Stimulated activated CD8-positive, alpha-beta memory T cell treated with anti-CD3 and anti-CD28 coated beads, Interleukin-15, amount 100 ng/mL, for 48 hours (primary cell): ENCODE measurements around the gene TSPEAR.
"Not testable (repeated sequence)": the region's sequence is repeated elsewhere in the genome, so short reads cannot be mapped to it uniquely, and the experiment has no call there.

Source experiments
- DNase-seq, 2 donors: peaks; one replicate each; pipeline ENCODE4 v3.0.0-alpha.2; 2020; ENCODE audit warnings: low read depth in 2 of 2

The TSPEAR gene

DNA sequence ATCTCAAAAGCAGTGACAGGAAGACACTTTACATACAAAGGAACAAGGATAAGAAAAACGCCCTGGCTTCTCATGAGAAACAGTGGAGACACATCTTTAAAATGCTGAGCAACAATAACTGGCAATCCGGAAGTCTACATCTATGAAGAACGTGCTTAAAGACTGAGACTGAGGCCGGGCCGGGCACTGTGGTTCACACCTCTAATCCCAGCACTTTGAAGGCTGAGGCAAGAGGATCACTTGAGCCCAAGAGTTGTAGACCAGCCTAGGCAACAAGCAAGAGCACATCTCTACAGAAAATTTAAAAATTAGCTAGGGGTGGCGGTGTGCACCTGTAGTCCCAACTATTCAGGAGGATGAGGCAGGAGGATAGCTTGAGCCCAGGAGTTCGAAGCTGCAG, 27.3 kb downstream of the TSPEAR start:
- DNase-seq: no peak

DNA sequence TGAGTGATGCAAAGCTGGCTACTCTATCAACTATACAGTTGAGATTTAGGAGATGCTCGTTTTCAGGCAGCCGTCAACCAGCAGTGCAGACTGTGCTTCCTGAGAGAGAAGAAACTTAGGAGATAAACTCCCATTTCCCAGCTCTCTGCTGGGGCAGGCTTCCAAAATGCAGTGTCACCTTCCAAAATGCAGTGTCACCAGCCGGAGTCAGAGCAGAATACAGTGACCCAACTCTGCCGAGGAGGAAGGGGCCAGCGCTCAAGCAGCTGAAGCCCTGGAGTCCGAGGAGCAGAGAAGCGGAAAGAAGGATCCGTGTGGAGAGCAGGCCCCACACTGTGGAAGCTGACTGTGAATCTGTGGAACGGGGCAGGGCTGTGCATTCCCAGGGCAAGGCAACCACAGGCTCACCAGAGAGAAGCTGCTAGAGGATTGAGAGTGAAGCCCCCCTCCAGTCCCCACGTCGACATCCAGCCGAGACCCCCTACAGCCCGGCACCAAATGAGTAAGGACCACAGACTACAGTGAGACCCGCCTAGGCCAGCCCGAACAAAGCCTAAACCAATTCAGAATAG, 28.7 kb downstream of the TSPEAR start:
- no peak for DNase-seq

DNA sequence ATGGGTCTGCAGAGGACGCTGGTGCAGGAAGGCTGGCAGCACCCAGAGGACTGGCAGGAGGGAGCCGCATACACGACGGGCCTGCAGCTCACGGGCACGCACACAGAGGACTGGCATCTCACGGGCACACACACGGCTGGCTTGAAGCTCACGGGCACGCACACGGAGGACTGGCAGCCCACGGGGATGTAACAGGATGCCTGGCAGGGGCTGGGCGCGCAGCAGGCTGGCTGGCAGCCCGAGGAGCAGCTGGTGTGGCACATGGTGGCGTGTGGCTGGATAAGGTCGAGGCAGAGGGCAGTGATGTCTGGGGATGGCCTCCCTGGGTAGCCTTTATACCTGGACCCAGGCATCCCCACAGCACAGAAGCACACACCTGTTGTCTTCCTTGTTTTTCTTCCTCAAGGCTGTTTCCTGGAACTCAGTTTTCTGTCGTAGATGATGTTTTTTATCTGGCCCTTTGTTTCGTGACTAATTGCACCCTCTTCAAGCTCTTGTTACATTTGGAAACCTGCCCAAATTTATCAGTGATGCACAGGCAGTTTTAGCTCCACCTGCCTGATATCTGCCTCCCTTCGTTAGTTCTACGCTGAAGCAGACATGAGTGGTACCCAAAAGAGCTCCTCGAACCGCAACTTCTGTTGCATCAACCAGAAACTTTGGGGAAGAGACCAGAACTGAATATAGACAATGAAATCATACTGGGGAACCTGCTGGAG, 29.4 kb downstream of the TSPEAR start, which contains the start of gene KRTAP12-1:
Gene KRTAP12-1, minus strand, starts transcription at position 303 of the 719 bp plus-strand sequence. Its CDS starts 40 bp downstream, at position 263.
- DNase-seq: no peak

DNA sequence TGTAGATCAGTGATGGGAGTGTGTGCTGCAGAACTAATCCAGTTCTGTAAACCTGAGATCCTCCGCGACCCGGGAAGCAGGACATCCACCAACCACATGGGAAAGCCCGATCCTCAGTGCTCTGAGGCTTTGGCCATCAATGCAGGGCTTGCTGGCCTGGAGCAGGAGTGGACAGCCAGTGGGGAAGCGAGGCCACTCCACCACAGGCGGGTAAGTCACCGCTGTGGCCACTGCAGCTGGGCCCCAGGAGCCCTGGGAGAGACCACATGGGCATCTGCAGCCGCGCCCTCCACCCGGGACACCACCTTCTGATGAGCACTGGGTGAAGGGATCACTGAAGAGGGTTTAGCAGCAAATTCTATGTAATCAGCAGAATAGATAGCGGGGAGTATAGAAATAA, 30.2 kb downstream of the TSPEAR start:
- DNase-seq: no peak

DNA sequence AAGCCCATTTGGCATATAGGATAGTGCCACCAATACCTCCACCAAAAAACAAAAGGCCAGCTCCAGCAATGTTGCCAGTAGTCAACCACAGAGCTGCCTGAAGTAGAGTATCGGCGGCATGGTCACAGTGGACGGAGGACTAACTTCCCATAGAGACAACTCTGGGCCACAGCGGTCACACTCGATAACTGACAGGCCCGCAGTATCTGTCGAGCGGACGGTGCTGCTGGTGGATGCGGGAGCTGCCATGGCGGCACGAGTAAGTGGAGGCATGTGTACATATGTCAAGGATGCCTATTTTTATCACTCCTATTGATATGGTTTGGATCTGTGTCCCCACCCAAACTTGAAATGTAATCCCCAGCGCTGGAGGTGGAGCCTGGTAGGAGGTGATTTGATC, 33.5 kb downstream of the TSPEAR start:
- no peak for DNase-seq

DNA sequence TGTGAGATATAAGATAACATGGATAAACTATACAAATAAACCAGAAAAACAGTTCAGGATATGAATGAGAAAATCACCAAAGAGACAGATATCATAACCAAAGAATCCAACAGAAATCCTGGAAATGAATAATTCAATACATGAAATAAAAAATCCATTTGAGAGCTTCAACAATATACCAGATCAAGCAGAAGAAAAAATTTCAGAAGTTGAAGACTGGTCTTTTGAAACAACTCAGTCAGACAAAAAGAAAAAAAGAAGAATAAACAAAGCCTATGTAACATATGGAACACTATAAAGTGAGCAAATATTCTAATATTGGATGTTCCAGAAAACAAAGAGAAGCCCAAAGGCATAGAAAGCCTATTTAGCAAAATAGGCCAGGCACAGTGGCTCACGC, 39.5 kb downstream of the TSPEAR start:
- DNase-seq: no peak

DNA sequence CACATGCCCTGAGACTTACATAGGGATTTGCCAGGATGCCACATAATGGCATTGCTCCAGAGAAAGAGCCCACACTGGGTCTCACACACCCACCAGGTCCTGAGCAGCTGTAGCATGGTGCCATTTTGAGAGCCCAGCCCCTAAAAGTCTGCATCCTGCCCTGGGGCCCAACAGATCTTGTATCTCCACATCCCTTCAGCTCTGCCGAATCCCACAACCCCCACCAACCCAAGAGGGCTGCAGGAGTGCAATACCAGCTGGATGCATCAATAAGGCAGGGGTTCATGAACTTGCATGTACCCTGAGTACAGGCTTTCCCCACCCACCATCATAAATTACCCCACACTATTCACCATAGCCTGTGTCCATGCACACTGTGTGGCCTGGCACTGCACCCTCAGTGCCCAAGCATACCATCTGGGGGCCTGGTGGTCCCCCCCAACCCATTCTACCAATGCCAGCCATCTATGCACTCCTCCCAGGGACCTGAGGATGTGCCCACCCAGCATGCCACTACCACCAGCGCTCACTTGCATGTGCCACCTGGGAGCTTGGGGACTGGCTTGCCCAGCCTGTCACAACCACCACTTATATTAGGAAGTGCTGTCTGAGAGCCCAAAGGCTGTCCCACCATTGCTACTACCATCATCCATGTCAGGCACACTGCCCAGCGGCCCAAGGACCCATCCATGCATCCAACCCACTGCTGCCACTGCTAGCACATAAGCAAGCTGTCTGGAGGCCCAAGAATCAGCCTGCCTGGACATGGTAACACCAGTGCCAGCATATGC, 40.5 kb downstream of the TSPEAR start:
- DNase-seq: no peak

DNA sequence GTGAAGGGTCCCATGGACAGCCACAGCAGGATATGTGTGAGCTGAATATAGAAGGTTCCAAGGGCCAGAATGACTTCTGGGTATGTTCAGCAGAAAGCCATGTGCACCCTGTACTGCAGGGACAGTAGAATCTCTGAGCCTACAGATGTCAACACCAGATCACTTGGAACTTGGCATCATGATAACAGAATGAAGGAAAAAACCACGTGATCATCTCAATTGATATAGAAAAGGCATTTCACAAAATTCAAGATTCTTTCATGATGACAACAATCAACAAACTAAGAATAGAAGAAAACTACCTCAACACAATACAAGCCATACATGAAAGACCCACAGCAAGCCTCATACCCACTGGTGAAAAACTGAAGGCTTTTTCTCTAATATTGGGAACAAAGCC, 43.8 kb downstream of the TSPEAR start:
- no peak for DNase-seq

DNA sequence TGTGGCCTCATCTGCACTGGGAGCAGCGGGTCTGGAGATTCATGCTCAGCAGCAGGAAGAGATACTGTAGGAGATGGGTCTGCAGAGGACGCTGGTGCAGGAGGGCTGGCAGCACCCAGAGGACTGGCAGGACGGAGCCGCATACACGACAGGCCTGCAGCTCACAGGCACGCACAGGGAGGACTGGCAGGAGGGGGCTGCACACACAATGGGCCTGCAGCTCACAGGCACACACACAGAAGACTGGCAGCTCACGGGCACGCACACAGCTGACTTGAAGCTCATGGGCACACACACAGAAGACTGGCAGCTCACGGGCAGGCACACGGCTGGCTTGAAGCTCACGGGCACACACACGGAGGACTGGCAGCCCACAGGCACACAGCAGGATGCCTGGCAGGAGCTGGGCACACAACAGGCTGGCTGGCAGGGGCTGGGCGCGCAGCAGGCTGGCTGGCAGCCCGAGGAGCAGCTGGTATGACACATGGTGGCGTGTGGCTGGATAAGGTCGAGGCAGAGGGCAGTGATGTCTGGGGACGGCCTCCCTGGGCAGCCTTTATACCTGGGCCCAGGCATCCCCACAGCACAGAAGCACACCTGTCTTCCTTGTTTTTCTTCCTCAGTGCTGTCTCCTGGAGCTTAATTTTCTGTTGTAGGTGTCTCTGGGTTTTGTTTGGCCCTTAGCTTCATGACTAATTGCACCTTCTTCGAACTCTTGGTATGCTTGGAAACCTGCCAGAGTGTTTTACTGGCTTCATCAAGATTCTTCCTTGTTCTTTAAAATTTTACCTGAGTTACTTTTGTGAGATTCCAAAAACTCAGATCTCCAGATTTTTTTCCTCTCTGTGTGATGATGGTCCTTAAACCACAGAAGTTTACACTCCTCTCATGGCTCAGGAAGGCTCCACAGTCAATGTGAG, 44.7 kb downstream of the TSPEAR start, which contains the start of gene KRTAP12-2:
Gene KRTAP12-2, minus strand, starts transcription at position 527 of the 920 bp plus-strand sequence. Its CDS starts 41 bp downstream, at position 486.
- DNase-seq: no peak

DNA sequence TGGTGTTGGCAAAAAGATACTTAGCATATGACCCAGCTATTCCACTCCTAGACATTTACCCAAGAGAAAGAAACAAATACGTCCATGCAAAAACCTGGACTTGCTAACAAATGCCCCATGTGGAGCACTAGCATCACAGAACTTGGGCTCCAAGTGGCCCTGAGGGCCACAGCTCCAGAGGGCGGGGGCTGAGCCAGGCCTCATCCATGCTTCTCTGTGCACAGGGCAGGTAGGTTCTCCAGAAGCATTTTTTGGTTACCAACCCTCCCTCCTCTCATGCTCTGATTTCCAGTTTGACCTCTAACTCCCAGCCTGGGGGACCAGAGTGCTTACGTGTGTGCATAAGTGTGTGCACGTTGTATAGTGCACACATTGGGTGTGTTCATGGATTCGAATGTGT, 46.7 kb downstream of the TSPEAR start:
- no peak for DNase-seq

DNA sequence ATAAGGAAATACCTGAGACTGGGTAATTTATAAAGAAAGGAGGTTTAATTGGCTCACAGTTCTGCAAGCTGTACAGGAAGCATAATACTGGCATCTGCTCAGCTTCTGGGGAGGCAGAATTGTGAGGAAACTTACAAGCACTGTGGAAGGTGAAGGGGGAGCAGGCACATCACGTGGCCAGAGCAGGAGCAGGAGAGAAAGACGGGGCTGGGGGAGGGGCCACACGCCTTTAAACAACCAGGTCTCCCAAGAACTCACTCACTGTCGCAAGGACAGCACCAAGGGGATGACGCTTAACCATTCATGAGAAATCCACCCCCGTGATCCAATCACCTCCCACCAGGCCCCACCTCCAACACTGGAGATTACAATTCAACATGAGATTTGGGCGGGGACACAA, 49.8 kb downstream of the TSPEAR start:
- DNase-seq: not testable (repeated sequence)

DNA sequence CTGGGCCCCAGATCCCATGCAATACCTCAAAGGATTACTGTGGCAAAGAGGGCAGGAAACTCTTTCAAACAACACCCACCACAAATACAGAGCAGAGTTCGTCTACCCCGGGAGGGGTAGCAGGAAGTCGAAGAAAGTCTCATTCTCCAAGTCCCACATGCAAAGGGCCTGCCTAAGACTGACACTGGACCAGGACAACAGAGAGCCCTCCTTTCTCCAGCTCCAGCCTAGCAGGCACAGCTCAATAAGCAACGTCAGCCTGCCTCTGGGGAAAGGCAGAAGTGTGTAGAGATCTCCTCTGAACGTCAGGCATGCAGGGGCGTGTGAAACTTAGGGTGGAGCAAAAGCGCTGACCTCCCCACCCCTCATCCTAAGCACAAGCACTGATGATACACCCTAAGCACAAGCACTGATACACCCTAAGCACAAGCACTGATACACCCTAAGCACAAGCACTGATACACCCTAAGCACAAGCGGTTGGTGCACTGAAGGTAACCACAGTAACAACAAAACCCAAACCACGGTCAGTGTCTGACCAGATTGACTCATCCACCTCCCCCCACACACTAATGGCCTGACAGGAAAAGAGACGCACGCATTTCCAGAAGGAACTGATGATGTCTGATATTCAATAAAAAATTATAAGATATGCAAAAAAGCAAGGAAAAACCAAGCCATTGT, 52.3 kb downstream of the TSPEAR start:
- DNase-seq: no peak

DNA sequence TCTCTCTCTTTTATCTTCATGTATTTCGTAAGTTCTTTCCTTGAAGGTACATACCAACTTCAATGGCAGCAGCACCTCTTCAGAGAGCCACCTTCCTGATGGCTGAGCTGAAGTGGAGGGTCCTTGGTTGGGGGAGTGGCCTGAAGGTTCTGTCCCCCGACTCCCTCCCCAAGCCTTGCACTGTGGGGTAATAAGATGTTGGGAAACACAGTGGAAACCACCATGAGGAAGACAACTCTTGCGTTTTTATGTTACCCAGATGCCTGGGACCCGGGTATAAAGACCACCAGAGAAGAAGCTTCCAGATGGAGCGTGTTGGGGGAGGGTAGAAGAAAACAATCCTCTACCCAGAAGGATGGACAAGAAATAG, 52.8 kb downstream of the TSPEAR start:
- DNase-seq: no peak

DNA sequence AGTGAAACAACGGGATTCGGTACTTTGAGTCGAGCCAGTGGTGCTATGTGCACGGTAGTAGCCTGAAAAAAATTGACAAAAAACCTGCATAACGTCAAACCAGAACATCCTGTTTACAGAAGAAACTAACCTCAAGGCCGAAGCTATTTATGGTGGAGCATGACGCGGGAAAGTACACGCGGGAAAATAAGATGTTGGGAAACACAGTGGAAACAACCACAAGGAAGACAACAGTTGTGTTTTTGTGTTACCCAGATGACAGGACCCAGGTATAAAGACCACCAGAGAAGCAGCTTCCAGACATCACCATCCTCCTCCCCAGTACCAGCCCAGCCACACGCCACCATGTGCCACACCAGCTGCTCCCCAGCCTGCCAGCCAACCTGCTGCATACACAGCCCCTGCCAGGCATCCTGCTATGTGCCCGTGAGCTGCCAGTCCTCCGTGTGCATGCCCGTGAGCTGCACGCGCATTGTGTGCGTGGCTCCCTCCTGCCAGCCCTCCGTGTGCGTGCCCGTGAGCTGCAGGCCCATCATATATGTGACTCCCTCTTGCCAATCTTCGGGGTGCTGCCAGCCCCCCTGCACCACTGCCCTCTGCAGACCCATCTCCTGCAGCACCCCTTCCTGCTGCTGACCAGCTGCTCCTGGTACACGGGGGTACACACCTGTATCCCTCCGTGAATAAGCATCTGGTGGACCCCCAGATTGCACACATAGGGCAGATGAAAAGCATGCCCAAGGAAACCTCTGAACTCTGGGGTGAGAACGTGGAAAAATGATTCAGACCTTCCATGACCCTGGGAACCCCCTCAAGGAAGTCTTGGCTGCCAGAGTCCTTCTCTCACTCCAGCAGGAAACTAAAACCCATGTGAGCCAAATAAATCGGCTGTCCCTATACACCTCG, 53.5 kb downstream of the TSPEAR start, which contains the start of gene KRTAP12-3:
Gene KRTAP12-3, plus strand, starts transcription at position 298 of the 906 bp plus-strand sequence. Its CDS starts 48 bp downstream, at position 346.
- no peak for DNase-seq

DNA sequence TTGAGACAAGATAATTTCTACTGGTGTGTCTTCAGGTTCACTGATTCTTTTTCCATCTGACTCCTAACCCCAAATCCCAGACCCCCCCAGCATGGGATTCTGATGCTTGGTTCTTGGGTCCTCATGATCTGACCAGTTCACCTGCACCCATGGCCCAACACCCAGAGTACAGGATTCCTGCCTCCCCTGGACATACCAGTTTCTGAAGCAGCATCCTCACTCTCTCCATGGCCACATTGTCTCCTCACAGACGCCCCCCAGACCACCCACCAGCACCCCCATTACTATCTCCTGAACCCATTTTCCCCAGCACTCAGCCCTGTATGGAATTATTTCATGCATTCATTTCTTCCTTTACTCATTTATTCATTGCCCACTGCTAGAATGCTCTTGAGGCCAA, 54.5 kb downstream of the TSPEAR start:
- no peak for DNase-seq

DNA sequence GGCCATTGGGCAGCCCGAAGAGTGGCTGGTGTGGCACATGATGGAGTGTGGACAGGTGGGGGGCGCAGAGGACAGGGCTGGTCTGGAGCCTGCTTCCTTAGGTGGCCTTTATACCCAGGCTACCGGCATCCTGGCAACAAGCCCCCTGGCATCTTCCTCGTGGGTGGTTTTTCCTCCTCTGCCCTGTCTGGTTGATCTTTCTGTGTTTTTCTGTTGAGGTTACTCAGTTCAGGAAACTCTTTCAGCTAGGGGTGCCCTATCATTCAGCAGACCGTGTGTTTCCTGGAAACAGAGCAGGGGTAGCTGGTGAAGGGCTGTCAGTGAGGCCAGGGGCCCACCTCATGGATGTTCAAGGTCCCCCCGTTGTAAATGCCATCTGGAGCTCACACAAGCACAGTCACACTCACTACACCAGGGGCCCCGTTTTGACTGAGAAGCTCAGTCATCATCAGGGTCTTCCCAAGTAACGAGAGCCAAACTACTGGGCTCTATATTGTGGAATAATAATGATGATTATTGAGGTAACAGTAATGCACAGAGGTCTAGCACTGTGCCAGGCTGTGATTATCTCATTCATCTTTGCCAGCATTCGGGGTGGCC, 56.7 kb downstream of the TSPEAR start, which contains the start of gene KRTAP12-4:
Gene KRTAP12-4, minus strand, starts transcription at position 84 of the 600 bp plus-strand sequence. Its CDS starts 45 bp downstream, at position 39.
- DNase-seq: no peak

DNA sequence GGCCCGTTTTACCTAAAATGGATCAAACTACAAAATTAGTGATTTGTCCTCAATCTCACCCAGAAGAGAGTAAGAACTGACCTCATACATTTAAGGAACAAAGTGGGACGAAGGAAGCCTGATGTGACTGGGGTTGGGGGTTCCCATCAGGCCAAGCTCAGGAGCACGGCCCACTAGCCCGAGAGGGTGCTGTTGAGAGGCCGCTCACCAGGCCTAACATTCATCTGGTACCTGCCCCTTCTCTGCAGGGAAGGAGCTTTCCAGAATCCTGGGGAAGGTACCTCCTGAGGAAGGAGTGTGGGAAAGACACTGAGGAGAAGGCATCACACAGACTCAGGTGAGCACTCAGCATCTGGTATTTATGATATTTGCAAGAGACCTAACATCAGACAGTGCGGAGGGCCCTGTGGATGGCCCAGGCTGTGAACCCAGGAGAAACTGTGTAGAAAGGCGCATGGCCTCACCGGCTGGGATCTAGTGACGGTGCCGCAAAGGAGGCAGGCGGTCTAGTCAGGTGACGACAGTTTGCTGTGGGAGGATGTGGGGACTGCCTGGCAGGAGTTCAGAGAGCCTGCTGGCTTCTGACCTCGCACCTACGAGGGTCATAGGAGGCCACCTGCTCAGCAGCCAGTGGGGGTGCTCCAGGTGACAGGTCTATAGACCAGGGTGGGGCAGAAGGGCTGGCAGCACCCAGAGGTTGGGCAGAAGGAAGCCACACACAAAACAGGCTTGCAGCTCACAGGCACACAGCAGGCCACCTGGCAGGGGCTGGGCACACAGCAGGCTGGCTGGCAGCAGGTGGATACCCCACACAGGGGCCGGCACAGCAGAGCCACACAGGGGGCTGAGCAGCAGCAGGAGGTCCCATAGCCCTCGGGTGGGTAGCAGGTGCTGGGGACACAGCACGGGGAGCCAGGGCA, 57.5 kb downstream of the TSPEAR start:
- no peak for DNase-seq

DNA sequence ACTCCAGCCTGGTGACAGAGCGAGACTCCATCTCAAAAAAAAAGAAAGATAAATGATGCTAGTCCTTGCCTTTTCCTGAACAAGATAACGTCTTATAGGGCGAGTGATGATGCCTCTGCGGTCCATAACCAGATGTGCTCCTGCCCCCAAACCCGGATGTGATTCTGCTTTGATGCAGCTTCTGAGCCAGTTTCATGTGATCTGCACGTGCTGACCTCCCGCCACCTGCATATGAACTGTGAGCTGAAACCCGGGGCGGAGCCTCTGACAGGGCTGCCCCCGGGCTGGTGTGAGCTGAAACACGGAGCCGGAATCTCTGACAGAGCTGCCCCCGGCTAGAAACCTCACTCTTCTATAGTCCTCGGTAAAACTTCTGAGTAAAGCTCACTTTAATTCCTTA, 58.2 kb downstream of the TSPEAR start:
- DNase-seq: no peak
